GM12878 (cell line): ENCODE data around the gene GCSAM. TPM values are rescaled to one million over a fixed set of nuclear protein-coding genes. Genes with fewer than 3 reads are reported as not detected.

ENCODE experiments used
- CBX5 ChIP-seq: sonication (generic); IDR thresholded peaks from 2 replicates; pipeline ENCODE4 v1.6.1; 2016; ENCODE audit warnings: low read depth, moderate library complexity, mild to moderate bottlenecking, inconsistent platforms
- E2F8 ChIP-seq: fragments of 450-650 bp; IDR thresholded peaks from 2 replicates; pipeline ENCODE4 v1.6.1; 2018; ENCODE audit warnings: mild to moderate bottlenecking, low read depth, moderate library complexity; ENCODE audit not compliant: partially characterized antibody
- ELK1 ChIP-seq: IDR thresholded peaks from 2 replicates; pipeline ENCODE4 v1.6.1; 2012; ENCODE audit warnings: low read depth, low read length, improper control_type of control experiment
- ESRRA ChIP-seq: IDR thresholded peaks from 2 replicates; pipeline ENCODE4 v1.6.1; 2012; ENCODE audit warnings: mild to moderate bottlenecking, low read length, improper control_type of control experiment
- HDGF ChIP-seq: fragments of 450-650 bp; IDR thresholded peaks from 2 replicates; pipeline ENCODE4 v1.6.1; 2016; ENCODE audit warnings: antibody characterized with exemption
- IRF5 ChIP-seq: fragments of 450-650 bp; IDR thresholded peaks from 2 replicates; pipeline ENCODE4 v1.6.1; 2017; ENCODE audit warnings: borderline replicate concordance
- KAT2A ChIP-seq: conservative IDR thresholded peaks from 2 replicates; pipeline ENCODE4 v1.6.1; 2011; ENCODE audit warnings: low read depth, low read length; ENCODE audit not compliant: control insufficient read depth
- KLF5 ChIP-seq: fragments of 450-650 bp; IDR thresholded peaks from 2 replicates; pipeline ENCODE4 v1.6.1; 2014; ENCODE audit warnings: mild to moderate bottlenecking; ENCODE audit not compliant: partially characterized antibody
- LARP7 ChIP-seq: fragments of 450-650 bp; IDR thresholded peaks from 2 replicates; pipeline ENCODE4 v1.6.1; 2017; ENCODE audit warnings: mild to moderate bottlenecking
- MEF2B ChIP-seq: fragments of 450-650 bp; IDR thresholded peaks from 2 replicates; pipeline ENCODE4 v1.6.1; 2018; ENCODE audit warnings: mild to moderate bottlenecking, moderate library complexity; ENCODE audit not compliant: partially characterized antibody, poor library complexity, severe bottlenecking
- NKRF ChIP-seq: fragments of 450-650 bp; conservative IDR thresholded peaks from 2 replicates; pipeline ENCODE4 v1.6.1; 2017; ENCODE audit warnings: mild to moderate bottlenecking, moderate library complexity
- NR2C1 ChIP-seq: fragments of 450-650 bp; IDR thresholded peaks from 2 replicates; pipeline ENCODE4 v1.6.1; 2017; ENCODE audit warnings: antibody characterized with exemption, mild to moderate bottlenecking, moderate library complexity
- RAD21 ChIP-seq: IDR thresholded peaks from 2 replicates; pipeline ENCODE4 v1.6.1; 2011; ENCODE audit warnings: mild to moderate bottlenecking, low read depth, low read length, moderate library complexity; ENCODE audit not compliant: insufficient read depth
- SREBF1 ChIP-seq: IDR thresholded peaks from 2 replicates; pipeline ENCODE4 v1.6.1; 2012; ENCODE audit warnings: mild to moderate bottlenecking, low read length
- ZSCAN29 ChIP-seq: fragments of 450-650 bp; IDR thresholded peaks from 2 replicates; pipeline ENCODE4 v1.6.1; 2017; ENCODE audit warnings: mild to moderate bottlenecking, moderate library complexity
- polyA plus RNA-seq, 11 experiments: library from polyadenylated mRNA; depleted of rRNA in 4 of 11; unstranded in 6 of 11; stranded (reverse) in 5 of 11; fragments of >200 nt; fragmentation: Nextera tagmentation in 4 of 11; fragmentation: Illumina TruSeq in 1 of 11; extraction: Ambion mirVana in 4 of 11; extraction: Trizol in 1 of 11; gene quantifications; 1 replicate in 1 of 11; 2 replicates in 10 of 11; pipeline versions ENCODE4 v1.2.1 to v1.2.3, GENCODE V29; 2011 to 2016; ENCODE audit warnings: inconsistent platforms in 2 of 11, missing spikeins in 2 of 11, low read depth in 1 of 11
- total RNA-seq, 4 experiments: library from RNA; depleted of rRNA in 3 of 4; stranded (reverse); fragments of >200 nt in 3 of 4; fragmentation: Illumina TruSeq in 1 of 4; extraction: Trizol in 1 of 4; gene quantifications; 2 replicates each; pipeline versions ENCODE4 v1.2.1 to v1.2.3, GENCODE V29; 2013 to 2021
- TF ChIP-seq, protein P1 (sequence below): fragments of 450-650 bp; IDR thresholded peaks from 2 replicates; pipeline ENCODE4 v1.6.1; 2016; ENCODE audit warnings: mild to moderate bottlenecking
- TF ChIP-seq, protein P2 (sequence below): fragments of 450-650 bp; IDR thresholded peaks from 2 replicates; pipeline ENCODE4 v1.6.1; 2017; ENCODE audit warnings: mild to moderate bottlenecking, moderate library complexity

The GCSAM gene
- total and polyA plus RNA-seq, 10 of the 15 experiments (the other 5 are each of a cell fraction or from before 2014, with no cell fraction given), result 81.5 to 407 (median 107) TPM

DNA sequence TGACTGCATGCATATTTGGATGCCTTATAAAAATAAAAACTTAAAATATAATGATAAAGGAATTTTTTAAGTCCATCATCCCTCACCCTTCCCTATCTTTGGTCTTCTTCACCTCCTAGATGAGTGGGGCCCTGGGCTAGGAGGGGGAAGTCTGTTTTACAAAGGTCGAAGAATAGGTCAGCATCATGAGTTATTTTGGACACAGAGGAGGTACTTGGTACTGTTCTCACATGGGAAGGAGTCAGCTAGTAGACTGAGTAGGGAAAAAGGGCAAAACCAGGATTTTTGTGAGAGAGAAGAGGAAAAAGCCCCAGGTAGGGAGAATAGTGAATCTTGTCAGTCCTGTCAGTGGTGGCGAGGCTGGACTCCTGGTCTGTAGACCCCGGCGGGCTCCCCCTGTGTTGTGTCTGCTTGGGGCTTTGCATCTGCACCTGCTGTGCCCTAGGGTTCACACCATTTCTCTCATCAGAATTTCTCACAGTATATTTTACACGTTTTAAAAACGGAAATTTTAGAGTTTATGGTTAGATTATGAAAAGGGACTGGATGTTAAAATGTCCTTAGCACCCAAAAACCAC is 17.2 kb downstream of the GCSAM start (continued):
- no peak for TF ChIP-seq ELK1
- no peak for TF ChIP-seq IRF5
- TF ChIP-seq ESRRA, result no peak
- no peak for TF ChIP-seq CBX5
- TF ChIP-seq MEF2B, result peak; percentile 87
- TF ChIP-seq LARP7, result no peak
- TF ChIP-seq, protein P1, sequence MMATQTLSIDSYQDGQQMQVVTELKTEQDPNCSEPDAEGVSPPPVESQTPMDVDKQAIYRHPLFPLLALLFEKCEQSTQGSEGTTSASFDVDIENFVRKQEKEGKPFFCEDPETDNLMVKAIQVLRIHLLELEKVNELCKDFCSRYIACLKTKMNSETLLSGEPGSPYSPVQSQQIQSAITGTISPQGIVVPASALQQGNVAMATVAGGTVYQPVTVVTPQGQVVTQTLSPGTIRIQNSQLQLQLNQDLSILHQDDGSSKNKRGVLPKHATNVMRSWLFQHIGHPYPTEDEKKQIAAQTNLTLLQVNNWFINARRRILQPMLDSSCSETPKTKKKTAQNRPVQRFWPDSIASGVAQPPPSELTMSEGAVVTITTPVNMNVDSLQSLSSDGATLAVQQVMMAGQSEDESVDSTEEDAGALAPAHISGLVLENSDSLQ, result no peak
- no peak for TF ChIP-seq SREBF1
- no peak for TF ChIP-seq KAT2A
- TF ChIP-seq NKRF, result no peak
- no peak for TF ChIP-seq KLF5
- TF ChIP-seq ZSCAN29, result no peak
- TF ChIP-seq, protein P2, sequence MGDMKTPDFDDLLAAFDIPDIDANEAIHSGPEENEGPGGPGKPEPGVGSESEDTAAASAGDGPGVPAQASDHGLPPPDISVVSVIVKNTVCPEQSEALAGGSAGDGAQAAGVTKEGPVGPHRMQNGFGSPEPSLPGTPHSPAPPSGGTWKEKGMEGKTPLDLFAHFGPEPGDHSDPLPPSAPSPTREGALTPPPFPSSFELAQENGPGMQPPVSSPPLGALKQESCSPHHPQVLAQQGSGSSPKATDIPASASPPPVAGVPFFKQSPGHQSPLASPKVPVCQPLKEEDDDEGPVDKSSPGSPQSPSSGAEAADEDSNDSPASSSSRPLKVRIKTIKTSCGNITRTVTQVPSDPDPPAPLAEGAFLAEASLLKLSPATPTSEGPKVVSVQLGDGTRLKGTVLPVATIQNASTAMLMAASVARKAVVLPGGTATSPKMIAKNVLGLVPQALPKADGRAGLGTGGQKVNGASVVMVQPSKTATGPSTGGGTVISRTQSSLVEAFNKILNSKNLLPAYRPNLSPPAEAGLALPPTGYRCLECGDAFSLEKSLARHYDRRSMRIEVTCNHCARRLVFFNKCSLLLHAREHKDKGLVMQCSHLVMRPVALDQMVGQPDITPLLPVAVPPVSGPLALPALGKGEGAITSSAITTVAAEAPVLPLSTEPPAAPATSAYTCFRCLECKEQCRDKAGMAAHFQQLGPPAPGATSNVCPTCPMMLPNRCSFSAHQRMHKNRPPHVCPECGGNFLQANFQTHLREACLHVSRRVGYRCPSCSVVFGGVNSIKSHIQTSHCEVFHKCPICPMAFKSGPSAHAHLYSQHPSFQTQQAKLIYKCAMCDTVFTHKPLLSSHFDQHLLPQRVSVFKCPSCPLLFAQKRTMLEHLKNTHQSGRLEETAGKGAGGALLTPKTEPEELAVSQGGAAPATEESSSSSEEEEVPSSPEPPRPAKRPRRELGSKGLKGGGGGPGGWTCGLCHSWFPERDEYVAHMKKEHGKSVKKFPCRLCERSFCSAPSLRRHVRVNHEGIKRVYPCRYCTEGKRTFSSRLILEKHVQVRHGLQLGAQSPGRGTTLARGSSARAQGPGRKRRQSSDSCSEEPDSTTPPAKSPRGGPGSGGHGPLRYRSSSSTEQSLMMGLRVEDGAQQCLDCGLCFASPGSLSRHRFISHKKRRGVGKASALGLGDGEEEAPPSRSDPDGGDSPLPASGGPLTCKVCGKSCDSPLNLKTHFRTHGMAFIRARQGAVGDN, result no peak; the same call in 1 of the 2 replicates
- 0 out of 2 replicates have a peak, but pooled peaks have one; percentile 23 for TF ChIP-seq HDGF
- no peak for TF ChIP-seq E2F8
- 0 out of 2 replicates have a peak, but pooled peaks have one; percentile 6 for TF ChIP-seq RAD21
- no peak for TF ChIP-seq NR2C1
